Activated naive CD8-positive, alpha-beta T cell treated with anti-CD3 and anti-CD28 coated beads, Interleukin-2, amount 50 U/mL, for 16 hours (primary cell): ENCODE data around the gene FSTL4.

Source experiments
- DNase-seq: peaks from one replicate; pipeline ENCODE4 v3.0.0-alpha.2; 2020; ENCODE audit warnings: low read depth, low spot score

FSTL4 gene

GRCh38 chr5:133366438-133366837 is 245.9 kb downstream of the FSTL4 start:
- no peak for DNase-seq

GRCh38 chr5:133365738-133366137 is 246.6 kb downstream of the FSTL4 start:
- no peak for DNase-seq

- no peak for DNase-seq
Observed at GRCh38 chr5:133364936-133365707, 247.2 kb downstream of the FSTL4 start.

GRCh38 chr5:133363807-133364587 is 248.3 kb downstream of the FSTL4 start:
- DNase-seq = no peak

GRCh38 chr5:133362438-133362837 is 249.9 kb downstream of the FSTL4 start:
- no peak for DNase-seq

GRCh38 chr5:133361922-133362321 is 250.4 kb downstream of the FSTL4 start:
- no peak for DNase-seq

GRCh38 chr5:133360693-133361472 is 251.5 kb downstream of the FSTL4 start:
- DNase-seq = no peak

GRCh38 chr5:133359861-133360260 is 252.5 kb downstream of the FSTL4 start:
- DNase-seq = no peak

- no peak for DNase-seq
Observed at GRCh38 chr5:133358271-133358670, 254.1 kb downstream of the FSTL4 start.

GRCh38 chr5:133357758-133358157 is 254.6 kb downstream of the FSTL4 start:
- DNase-seq = no peak

GRCh38 chr5:133356984-133357421 is 255.3 kb downstream of the FSTL4 start:
- no peak for DNase-seq

GRCh38 chr5:133356396-133356983 is 255.9 kb downstream of the FSTL4 start:
- no peak for DNase-seq

GRCh38 chr5:133354323-133355185 is 257.8 kb downstream of the FSTL4 start:
- DNase-seq = no peak

GRCh38 chr5:133353741-133354140 is 258.6 kb downstream of the FSTL4 start:
- DNase-seq = no peak

- DNase-seq = no peak
Observed at GRCh38 chr5:133348406-133348805, 263.9 kb downstream of the FSTL4 start.

GRCh38 chr5:133347039-133347438 is 265.3 kb downstream of the FSTL4 start:
- DNase-seq = no peak

GRCh38 chr5:133344266-133344665 is 268.1 kb downstream of the FSTL4 start:
- no peak for DNase-seq

GRCh38 chr5:133343196-133343595 is 269.1 kb downstream of the FSTL4 start:
- DNase-seq = no peak

GRCh38 chr5:133341915-133342710 is 270.2 kb downstream of the FSTL4 start:
- no peak for DNase-seq

GRCh38 chr5:133341296-133341695 is 271.0 kb downstream of the FSTL4 start:
- no peak for DNase-seq
